SK-N-SH (cell line): ENCODE measurements around the gene ZC3H7B. TPM values are rescaled to one million over a fixed set of nuclear protein-coding genes. Genes with fewer than 3 reads are reported as not detected.

Experiments used
- CTCF ChIA-PET: fragments of 300-600, 350-600 bp; formaldehyde crosslinking; extraction: SDS; loops from one replicate; lab custom pipeline; 2021; lab: Yijun Ruan, JAX
- POLR2A ChIA-PET: fragments of 350-600 bp; sonication (Branson Sonifier 250); formaldehyde crosslinking; extraction: SDS; loops from one replicate; lab custom pipeline; 2020; ENCODE audit warnings: antibody characterized with exemption, inconsistent platforms; lab: Yijun Ruan, JAX
- DNase-seq: peaks from one replicate; pipeline ENCODE4 v3.0.0; 2012
- H2AFZ ChIP-seq: fragments of 200-600 bp; sonication (generic); 2 replicates; pipeline ENCODE4 v1.8.1; 2016; ENCODE audit warnings: antibody characterized with exemption, mild to moderate bottlenecking, low read depth
- H3F3A ChIP-seq: fragments of 200-600 bp; sonication (generic); replicated peaks from 2 replicates; pipeline ENCODE3; 2016; ENCODE audit warnings: antibody characterized with exemption, mild to moderate bottlenecking; ENCODE audit not compliant: insufficient read depth
- H3K27ac ChIP-seq, 2 experiments: fragments of 200-500 bp in 1 of 2; fragments of 200-600 bp in 1 of 2; sonication (Bioruptor generic) in 1 of 2; sonication (generic), shearing (Covaris generic) in 1 of 2; 2 replicates each; pipeline versions ENCODE4 v1.5.1 to v1.6.1; 2014 to 2016; ENCODE audit warnings: low read depth in 2 of 2, inconsistent platforms in 1 of 2, low read length in 1 of 2, mild to moderate bottlenecking in 1 of 2, mixed read lengths in 1 of 2
- H3K27me3 ChIP-seq: fragments of 200-600 bp; sonication (generic), shearing (Covaris generic); 2 replicates; pipeline ENCODE4 v1.6.1; 2016; ENCODE audit warnings: mixed run types; ENCODE audit not compliant: insufficient read depth
- H3K36me3 ChIP-seq, 2 experiments: fragments of 200-500 bp in 1 of 2; fragments of 200-600 bp in 1 of 2; sonication (Bioruptor generic) in 1 of 2; sonication (generic) in 1 of 2; replicated peaks in 1 of 2; 2 replicates each; pipeline versions ENCODE3 to v1.5.1; 2014 to 2016; ENCODE audit warnings: low read length in 1 of 2, mild to moderate bottlenecking in 1 of 2; ENCODE audit not compliant: insufficient read depth in 2 of 2, control insufficient read depth in 1 of 2
- H3K4me1 ChIP-seq, 2 experiments: fragments of 200-500 bp in 1 of 2; fragments of 200-600 bp in 1 of 2; sonication (Bioruptor generic) in 1 of 2; sonication (generic), shearing (Covaris generic) in 1 of 2; 2 replicates each; pipeline versions ENCODE4 v1.5.1 to v1.6.1; 2014 to 2016; ENCODE audit warnings: low read depth in 1 of 2, low read length in 1 of 2, mixed run types in 1 of 2; ENCODE audit not compliant: insufficient read depth in 2 of 2, control insufficient read depth in 1 of 2
- H3K4me2 ChIP-seq: fragments of 200-600 bp; sonication (generic), shearing (Covaris generic); 2 replicates; pipeline ENCODE4 v1.6.1; 2017; ENCODE audit warnings: mixed run types
- H3K4me3 ChIP-seq, 2 experiments: fragments of 200-500 bp in 1 of 2; fragments of 200-600 bp in 1 of 2; sonication (Bioruptor generic) in 1 of 2; sonication (generic), shearing (Covaris generic) in 1 of 2; 2 replicates each; pipeline versions ENCODE4 v1.5.1 to v1.8.1; 2014 to 2016; ENCODE audit warnings: low read depth in 2 of 2, inconsistent platforms in 1 of 2, low read length in 1 of 2, mild to moderate bottlenecking in 1 of 2, mixed read lengths in 1 of 2, moderate library complexity in 1 of 2
- H3K79me2 ChIP-seq: fragments of 200-600 bp; sonication (generic); 2 replicates; pipeline ENCODE4 v1.8.1; 2017; ENCODE audit warnings: mild to moderate bottlenecking; ENCODE audit not compliant: insufficient read depth
- H3K9ac ChIP-seq: fragments of 200-600 bp; sonication (generic); 2 replicates; pipeline ENCODE4 v1.6.1; 2017; ENCODE audit warnings: mixed run types
- H3K9me2 ChIP-seq: fragments of 200-600 bp; sonication (generic); 2 replicates; pipeline ENCODE4 v1.6.1; 2017; ENCODE audit warnings: mixed run types
- H3K9me3 ChIP-seq: fragments of 200-600 bp; sonication (generic); 2 replicates; pipeline ENCODE4 v1.6.1; 2017; ENCODE audit warnings: mixed run types, mild to moderate bottlenecking, moderate library complexity
- H4K20me1 ChIP-seq: fragments of 200-600 bp; sonication (generic); 2 replicates; pipeline ENCODE4 v1.6.1; 2017; ENCODE audit warnings: mild to moderate bottlenecking, mixed run types; ENCODE audit not compliant: insufficient read depth
- EP300 ChIP-seq, 2 experiments: IDR thresholded peaks; 2 replicates each; pipeline versions ENCODE4 v1.4.0 to v1.6.1; 2012; ENCODE audit warnings: borderline replicate concordance in 1 of 2, low read depth in 1 of 2, low read length in 1 of 2
- EZH2phosphoT487 ChIP-seq: fragments of 200-600 bp; sonication (generic); IDR thresholded peaks from 2 replicates; pipeline ENCODE4 v1.6.1; 2017; ENCODE audit warnings: low read depth, mixed run types, mild to moderate bottlenecking, antibody characterized with exemption, moderate library complexity, borderline replicate concordance
- FOXJ3 ChIP-seq: sonication (generic); formaldehyde crosslinking; IDR thresholded peaks from 2 replicates; pipeline ENCODE4 v1.5.1; 2020; ENCODE audit warnings: mild to moderate bottlenecking, missing genetic modification reagents
- FOXM1 ChIP-seq: IDR thresholded peaks from 2 replicates; pipeline ENCODE4 v1.4.0; 2012; ENCODE audit warnings: low read depth, mild to moderate bottlenecking
- IRF3 ChIP-seq: fragments of 150-350 bp; IDR thresholded peaks from 2 replicates; pipeline ENCODE4 v1.6.1; 2016; ENCODE audit warnings: mild to moderate bottlenecking, low read depth, low read length
- JUND ChIP-seq: IDR thresholded peaks from 2 replicates; pipeline ENCODE4 v1.4.0; 2012
- MAX ChIP-seq: IDR thresholded peaks from 2 replicates; pipeline ENCODE4 v1.4.0; 2012; ENCODE audit warnings: low read depth
- RAD21 ChIP-seq: IDR thresholded peaks from 2 replicates; pipeline ENCODE4 v1.6.1; 2012; ENCODE audit warnings: mild to moderate bottlenecking, low read length
- RCOR1 ChIP-seq: fragments of 150-350 bp; IDR thresholded peaks from 2 replicates; pipeline ENCODE4 v1.6.1; 2017; ENCODE audit warnings: antibody characterized with exemption, low read length
- RXRA ChIP-seq: IDR thresholded peaks from 2 replicates; pipeline ENCODE4 v1.4.0; 2012; ENCODE audit warnings: low read depth, mild to moderate bottlenecking, borderline replicate concordance
- TCF12 ChIP-seq: IDR thresholded peaks from 2 replicates; pipeline ENCODE4 v1.4.0; 2012
- USF1 ChIP-seq: IDR thresholded peaks from 2 replicates; pipeline ENCODE4 v1.4.0; 2012; ENCODE audit warnings: low read depth, borderline replicate concordance
- YY1 ChIP-seq: IDR thresholded peaks from 2 replicates; pipeline ENCODE4 v1.4.0; 2012; ENCODE audit warnings: low read depth, mild to moderate bottlenecking
- WGBS: methylation state at CpG from one replicate; pipeline ENCODE4 v1.1.6; 2017; ENCODE audit warnings: low lambda C conversion rate; 5-methylcytosine and 5-hydroxymethylcytosine counted together
- polyA plus RNA-seq, 3 experiments: library from polyadenylated mRNA; depleted of rRNA; stranded (reverse); fragments of >200 nt; gene quantifications; 2 replicates each; pipeline ENCODE4 v1.2.3, GENCODE V29; 2012

ZC3H7B gene
- polyA plus RNA-seq, 1 of the 3 experiments (the other 2 are of a cell fraction), result 27.1 TPM

- ChIA-PET CTCF (interaction anchor here (0.8 to 1.5 kb wide), 2 partner anchors 156 kb away, joined by 4 read pairs; no protein-coding TSS in a partner anchor), POLR2A (no interaction called here)
- Histone ChIP-seq H3K79me2 (no peaks in the 10 kb centered on the region), H3K4me2 (no peak overlapping the region), H2AFZ (no peak overlapping the region), H3K27me3 (no peaks in the 10 kb centered on the region), H3K9me3 (no peaks in the 10 kb centered on the region), H3K9me2 (no peaks in the 10 kb centered on the region), H3K4me3 (no peak overlapping the region), H3K27ac (no peak overlapping the region), H4K20me1 (no peaks in the 10 kb centered on the region), H3K4me1 (peaks cover 0 to 7% of the 10 kb centered on the region in 2 experiments; a peak in 1 of 4 replicates), H3K9ac (no peak overlapping the region), H3F3A (no peaks in the 10 kb centered on the region), H3K36me3 (no peaks in the 10 kb centered on the region)
- 89% methylated on average over 6 of the region's 13 CpGs for WGBS
- DNase-seq, result no peak
- TF ChIP-seq EZH2phosphoT487 (no peak), RCOR1 (no peak), FOXJ3 (CRISPR knock-in tag) (no peak), MAX (no peak), JUND (no peak), TCF12 (no peak), EP300 (IDR thresholded peaks at IDR 0.05; ENCODE audit: borderline replicate concordance in 1 of 2, low read depth in 1 of 2, low read length in 1 of 2) (no peak), IRF3 (no peak), FOXM1 (no peak), USF1 (no peak), RAD21 (no peak), RXRA (no peak)
Measured at GRCh38 chr22:41361716-41362310, 60.5 kb downstream of the ZC3H7B start.

GRCh38 chr22:41362615-41363014, 61.3 kb downstream of the ZC3H7B start:
- whole genome bisulfite sequencing, result 98% methylated on average over 5 of the region's 5 CpGs
- no peaks in the 10 kb centered on the region for H3K9me2 ChIP-seq

More at GRCh38 chr22:41362615-41363014, 61.3 kb downstream of the ZC3H7B start:
- H3K27me3 ChIP-seq, result no peaks in the 10 kb centered on the region
- H4K20me1 ChIP-seq, result no peaks in the 10 kb centered on the region
- no peak for DNase-seq
- no peak overlapping the region for H3K9ac ChIP-seq
- peaks cover 0 to 13% of the 10 kb centered on the region in 2 experiments; a peak in 1 of 4 replicates for H3K4me1 ChIP-seq
- H3K4me2 ChIP-seq, result no peak overlapping the region
- CTCF ChIA-PET, result interaction anchor here (1.5 kb wide), 1 partner anchor 155 kb away, joined by 4 read pairs; no protein-coding TSS in a partner anchor
- no peaks in the 10 kb centered on the region for H3K36me3 ChIP-seq
- H3K9me3 ChIP-seq, result no peaks in the 10 kb centered on the region
- no peaks in the 10 kb centered on the region for H3F3A ChIP-seq
- no peak for TF ChIP-seq EP300 (IDR thresholded peaks at IDR 0.05; ENCODE audit: borderline replicate concordance in 1 of 2, low read depth in 1 of 2, low read length in 1 of 2)
- no peak for TF ChIP-seq YY1
- H2AFZ ChIP-seq, result no peak overlapping the region
- H3K79me2 ChIP-seq, result no peaks in the 10 kb centered on the region
- no peak overlapping the region for H3K27ac ChIP-seq
- POLR2A ChIA-PET, result no interaction called here
- H3K4me3 ChIP-seq, result no peak overlapping the region
